Osteocyte (in vitro differentiated cells): ENCODE data around the gene MRPL9. TPM values are rescaled to one million over a fixed set of nuclear protein-coding genes. Genes with fewer than 3 reads are reported as not detected.
A peak's percentile ranks its signal among the peaks of the same experiment; 100 is the strongest.

ENCODE experiments used
- DNase-seq: peaks from one replicate; pipeline ENCODE4 v3.0.0; 2021; ENCODE audit warnings: mixed read lengths; ENCODE audit not compliant: unreplicated experiment; ENCODE audit errors: extremely low spot score
- H3K27ac Mint-ChIP-seq: one replicate; pipeline ENCODE4 v1.8.0; 2021; ENCODE audit warnings: mild to moderate bottlenecking, mixed read lengths; ENCODE audit not compliant: unreplicated experiment
- H3K27me3 Mint-ChIP-seq: one replicate; pipeline ENCODE4 v1.8.0; 2021; ENCODE audit warnings: mixed read lengths; ENCODE audit not compliant: unreplicated experiment
- H3K36me3 Mint-ChIP-seq: one replicate; pipeline ENCODE4 v1.8.0; 2021; ENCODE audit warnings: mixed read lengths; ENCODE audit not compliant: unreplicated experiment
- H3K4me1 Mint-ChIP-seq: one replicate; pipeline ENCODE4 v1.8.0; 2021; ENCODE audit warnings: mixed read lengths; ENCODE audit not compliant: unreplicated experiment
- H3K4me3 Mint-ChIP-seq: one replicate; pipeline ENCODE4 v1.8.0; 2021; ENCODE audit warnings: mild to moderate bottlenecking, moderate library complexity, mixed read lengths; ENCODE audit not compliant: unreplicated experiment
- H3K9me3 Mint-ChIP-seq: one replicate; pipeline ENCODE4 v1.8.0; 2021; ENCODE audit warnings: mixed read lengths; ENCODE audit not compliant: unreplicated experiment
- total RNA-seq: library from RNA; stranded (reverse); gene quantifications from 2 replicates; pipeline ENCODE4 v1.2.1, GENCODE V29; 2021
- TF ChIP-seq, protein P1 (sequence below): fragments of 200-600 bp; sonication (generic); IDR thresholded peaks from 2 replicates; pipeline ENCODE4 v1.5.0; 2021; ENCODE audit warnings: antibody characterized with exemption, mild to moderate bottlenecking, moderate library complexity

MRPL9 gene
- total RNA-seq, 1 donor from 2014 or later = 67.4 TPM

DNA sequence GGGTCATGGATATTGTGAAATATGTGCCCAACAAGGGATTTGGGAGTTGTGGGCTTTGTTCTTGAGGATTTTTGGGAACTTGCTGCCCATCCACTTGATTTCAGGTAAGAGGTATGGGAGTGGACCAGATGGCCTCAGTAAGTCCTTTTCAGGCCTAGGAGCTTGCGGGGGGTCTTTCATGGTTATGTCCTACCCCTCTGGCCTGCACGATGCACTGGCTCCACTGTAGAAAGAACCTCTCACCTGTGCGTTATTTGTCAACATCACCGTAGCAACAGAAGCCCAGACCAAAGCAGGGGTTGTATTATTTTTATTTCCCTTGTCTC is 33.4 kb downstream of the MRPL9 start:
- TF ChIP-seq, protein P1, sequence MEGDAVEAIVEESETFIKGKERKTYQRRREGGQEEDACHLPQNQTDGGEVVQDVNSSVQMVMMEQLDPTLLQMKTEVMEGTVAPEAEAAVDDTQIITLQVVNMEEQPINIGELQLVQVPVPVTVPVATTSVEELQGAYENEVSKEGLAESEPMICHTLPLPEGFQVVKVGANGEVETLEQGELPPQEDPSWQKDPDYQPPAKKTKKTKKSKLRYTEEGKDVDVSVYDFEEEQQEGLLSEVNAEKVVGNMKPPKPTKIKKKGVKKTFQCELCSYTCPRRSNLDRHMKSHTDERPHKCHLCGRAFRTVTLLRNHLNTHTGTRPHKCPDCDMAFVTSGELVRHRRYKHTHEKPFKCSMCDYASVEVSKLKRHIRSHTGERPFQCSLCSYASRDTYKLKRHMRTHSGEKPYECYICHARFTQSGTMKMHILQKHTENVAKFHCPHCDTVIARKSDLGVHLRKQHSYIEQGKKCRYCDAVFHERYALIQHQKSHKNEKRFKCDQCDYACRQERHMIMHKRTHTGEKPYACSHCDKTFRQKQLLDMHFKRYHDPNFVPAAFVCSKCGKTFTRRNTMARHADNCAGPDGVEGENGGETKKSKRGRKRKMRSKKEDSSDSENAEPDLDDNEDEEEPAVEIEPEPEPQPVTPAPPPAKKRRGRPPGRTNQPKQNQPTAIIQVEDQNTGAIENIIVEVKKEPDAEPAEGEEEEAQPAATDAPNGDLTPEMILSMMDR = no peak
- Mint-ChIP-seq H3K4me1 (peaks cover 7% of the 10 kb centered on the region), H3K9me3 (no peaks in the 10 kb centered on the region), H3K36me3 (no peaks in the 10 kb centered on the region), H3K27me3 (peaks cover 39% of the 10 kb centered on the region), H3K27ac (no peak overlapping the region), H3K4me3 (no peak overlapping the region)
- no peak for DNase-seq

- Mint-ChIP-seq H3K4me1 (peaks cover 7% of the 10 kb centered on the region), H3K4me3 (no peak overlapping the region), H3K36me3 (no peaks in the 10 kb centered on the region), H3K27ac (no peak overlapping the region), H3K27me3 (peaks cover 42% of the 10 kb centered on the region), H3K9me3 (no peaks in the 10 kb centered on the region)
- TF ChIP-seq, protein P1 = no peak
- no peak for DNase-seq
Observed at GRCh38 chr1:151729157-151729965, 33.9 kb downstream of the MRPL9 start.

- TF ChIP-seq, protein P1 = no peak
- Mint-ChIP-seq H3K27ac (no peak overlapping the region), H3K4me1 (peaks cover 7% of the 10 kb centered on the region), H3K36me3 (no peaks in the 10 kb centered on the region), H3K9me3 (no peaks in the 10 kb centered on the region), H3K4me3 (peak overlapping the region; percentile 44), H3K27me3 (peaks cover 52% of the 10 kb centered on the region)
- DNase-seq = no peak
Observed at GRCh38 chr1:151728151-151729054, 34.9 kb downstream of the MRPL9 start.

GRCh38 chr1:151723726-151724370 is 39.4 kb downstream of the MRPL9 start:
- peaks cover 2% of the 10 kb centered on the region for H3K36me3 Mint-ChIP-seq
- H3K27me3 Mint-ChIP-seq = peaks cover 61% of the 10 kb centered on the region
- TF ChIP-seq, protein P1 = no peak
- DNase-seq = no peak
- no peaks in the 10 kb centered on the region for H3K9me3 Mint-ChIP-seq
- H3K4me3 Mint-ChIP-seq = no peak overlapping the region
- H3K4me1 Mint-ChIP-seq = peaks cover 24% of the 10 kb centered on the region
- no peak overlapping the region for H3K27ac Mint-ChIP-seq
